ENCODE results near the gene CMTM4.

Gene CMTM4

DNA sequence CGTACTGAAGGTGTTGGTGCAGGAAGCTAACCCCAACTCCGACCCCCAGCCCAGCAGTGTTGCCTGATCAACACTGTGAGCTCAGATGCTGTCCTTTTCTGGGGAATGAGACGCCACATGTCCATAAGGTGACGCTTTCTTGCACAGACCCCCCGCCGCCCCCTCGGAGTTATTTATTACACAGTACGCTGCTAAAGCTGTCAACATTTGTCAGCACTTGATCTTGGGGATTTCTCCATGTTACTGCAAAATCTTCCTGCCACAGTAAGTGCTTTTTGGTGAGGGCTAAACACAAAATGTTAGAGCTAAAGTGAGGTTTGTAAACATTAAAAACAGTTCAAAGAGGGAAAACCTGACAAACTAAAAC lies 76.1 kb downstream of the CMTM4 start:
- no peak for DNase-seq (ENCODE audit: low read depth)
- H3K4me3 ChIP-seq (ENCODE audit: low read length) = no peak overlapping the region
- TF ChIP-seq, protein P1, sequence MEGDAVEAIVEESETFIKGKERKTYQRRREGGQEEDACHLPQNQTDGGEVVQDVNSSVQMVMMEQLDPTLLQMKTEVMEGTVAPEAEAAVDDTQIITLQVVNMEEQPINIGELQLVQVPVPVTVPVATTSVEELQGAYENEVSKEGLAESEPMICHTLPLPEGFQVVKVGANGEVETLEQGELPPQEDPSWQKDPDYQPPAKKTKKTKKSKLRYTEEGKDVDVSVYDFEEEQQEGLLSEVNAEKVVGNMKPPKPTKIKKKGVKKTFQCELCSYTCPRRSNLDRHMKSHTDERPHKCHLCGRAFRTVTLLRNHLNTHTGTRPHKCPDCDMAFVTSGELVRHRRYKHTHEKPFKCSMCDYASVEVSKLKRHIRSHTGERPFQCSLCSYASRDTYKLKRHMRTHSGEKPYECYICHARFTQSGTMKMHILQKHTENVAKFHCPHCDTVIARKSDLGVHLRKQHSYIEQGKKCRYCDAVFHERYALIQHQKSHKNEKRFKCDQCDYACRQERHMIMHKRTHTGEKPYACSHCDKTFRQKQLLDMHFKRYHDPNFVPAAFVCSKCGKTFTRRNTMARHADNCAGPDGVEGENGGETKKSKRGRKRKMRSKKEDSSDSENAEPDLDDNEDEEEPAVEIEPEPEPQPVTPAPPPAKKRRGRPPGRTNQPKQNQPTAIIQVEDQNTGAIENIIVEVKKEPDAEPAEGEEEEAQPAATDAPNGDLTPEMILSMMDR (conservative IDR thresholded peaks at IDR 0.05; ENCODE audit: low read length) = no peak

DNA sequence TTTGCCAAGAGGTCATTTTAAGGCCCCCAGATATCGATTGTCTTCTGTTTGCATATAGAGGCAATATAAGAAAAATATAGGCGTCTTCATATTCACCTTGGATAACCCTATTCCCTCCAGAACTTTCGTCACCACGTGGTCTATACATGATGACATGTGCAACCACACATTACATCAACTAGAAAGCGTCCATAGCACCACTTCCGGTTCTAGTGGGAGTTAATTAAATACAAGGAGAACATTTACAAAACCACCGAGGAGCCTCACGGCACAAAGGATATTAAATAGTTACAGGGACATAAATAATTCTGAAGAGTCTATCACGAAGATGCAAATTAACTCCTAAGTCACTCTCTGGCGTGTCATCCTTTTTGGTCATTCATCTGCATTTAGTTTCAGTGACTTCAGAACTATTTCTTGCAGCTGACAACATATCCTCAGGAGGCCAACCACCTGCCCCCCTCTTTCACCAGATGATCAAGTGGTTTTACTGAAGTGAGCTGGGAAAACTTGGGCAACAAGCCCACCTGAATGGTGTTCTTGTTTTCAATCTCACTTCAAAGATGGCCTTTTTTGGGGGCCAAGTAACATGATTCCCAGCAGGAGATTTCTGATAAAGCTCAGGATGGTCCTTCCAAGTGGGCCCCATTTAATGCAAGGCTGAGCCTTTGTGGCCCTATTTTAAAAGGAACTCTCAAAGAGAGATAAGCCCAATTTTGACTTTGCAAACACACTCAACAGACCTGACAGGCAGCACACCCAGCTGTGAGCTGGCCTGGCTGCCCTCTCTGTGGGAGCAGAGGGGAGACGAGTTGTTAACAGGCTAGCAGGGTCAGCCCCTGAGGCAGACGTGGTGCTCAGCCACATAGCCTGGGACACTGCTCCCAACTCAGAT lies 76.8 kb downstream of the CMTM4 start:
- DNase-seq (ENCODE audit: low read depth) = peak; percentile 91
- H3K4me3 ChIP-seq (ENCODE audit: low read length) = no peak overlapping the region
- TF ChIP-seq, protein P1 (conservative IDR thresholded peaks at IDR 0.05; ENCODE audit: low read length) = no peak

- DNase-seq (ENCODE audit: low read depth) = peak; percentile 98
- TF ChIP-seq, protein P1 (conservative IDR thresholded peaks at IDR 0.05; ENCODE audit: low read length) = no peak; the same call in 1 of the 2 replicates
Measured at GRCh38 chr16:66618588-66619375, 77.8 kb downstream of the CMTM4 start.

GRCh38 chr16:66617728-66618127 lies 78.8 kb downstream of the CMTM4 start:
- no peak overlapping the region for H3K4me3 ChIP-seq (ENCODE audit: low read length)
- TF ChIP-seq, protein P1 (conservative IDR thresholded peaks at IDR 0.05; ENCODE audit: low read length) = no peak
- DNase-seq (ENCODE audit: low read depth) = no peak

More at GRCh38 chr16:66618588-66619375, 77.8 kb downstream of the CMTM4 start:
- H3K4me3 ChIP-seq (ENCODE audit: low read length) = peak overlapping the region; percentile 28

DNA sequence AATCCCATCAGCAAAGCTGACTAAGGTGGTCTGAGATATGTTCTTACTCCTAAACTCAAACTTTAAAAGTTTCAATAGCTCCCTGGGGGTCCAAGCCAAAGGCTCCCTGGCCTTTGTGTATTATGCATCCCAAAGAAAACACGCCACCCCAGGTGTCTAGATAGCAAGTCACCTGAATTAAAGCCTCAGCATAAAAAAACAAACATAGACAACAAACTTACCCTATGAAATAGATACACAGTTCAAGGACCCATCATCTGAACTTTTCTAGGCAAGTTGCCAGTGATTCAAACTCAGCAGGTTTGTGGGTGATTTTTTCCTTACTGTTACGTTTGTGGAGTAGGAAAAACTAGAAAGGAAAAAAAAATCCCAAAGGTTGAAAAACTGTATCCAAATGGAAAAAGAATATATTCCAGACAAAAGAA lies 79.5 kb downstream of the CMTM4 start:
- TF ChIP-seq, protein P1 (conservative IDR thresholded peaks at IDR 0.05; ENCODE audit: low read length) = no peak
- no peak for DNase-seq (ENCODE audit: low read depth)
- H3K4me3 ChIP-seq (ENCODE audit: low read length) = no peak overlapping the region

- H3K4me3 ChIP-seq (ENCODE audit: low read length) = no peak overlapping the region
- DNase-seq (ENCODE audit: low read depth) = no peak
- TF ChIP-seq, protein P1 (conservative IDR thresholded peaks at IDR 0.05; ENCODE audit: low read length) = no peak
Measured at GRCh38 chr16:66616592-66616991, 80.0 kb downstream of the CMTM4 start.
